NAMALWA (cell line): ENCODE results near the gene KIF13A.
"Not testable (repeated sequence)": the region's sequence is repeated elsewhere in the genome, so short reads cannot be mapped to it uniquely, and the experiment has no call there.

ENCODE experiments used
- DNase-seq: peaks from one replicate; pipeline ENCODE4 v3.0.0-alpha.2; 2015; ENCODE audit warnings: low spot score

The KIF13A gene

DNA sequence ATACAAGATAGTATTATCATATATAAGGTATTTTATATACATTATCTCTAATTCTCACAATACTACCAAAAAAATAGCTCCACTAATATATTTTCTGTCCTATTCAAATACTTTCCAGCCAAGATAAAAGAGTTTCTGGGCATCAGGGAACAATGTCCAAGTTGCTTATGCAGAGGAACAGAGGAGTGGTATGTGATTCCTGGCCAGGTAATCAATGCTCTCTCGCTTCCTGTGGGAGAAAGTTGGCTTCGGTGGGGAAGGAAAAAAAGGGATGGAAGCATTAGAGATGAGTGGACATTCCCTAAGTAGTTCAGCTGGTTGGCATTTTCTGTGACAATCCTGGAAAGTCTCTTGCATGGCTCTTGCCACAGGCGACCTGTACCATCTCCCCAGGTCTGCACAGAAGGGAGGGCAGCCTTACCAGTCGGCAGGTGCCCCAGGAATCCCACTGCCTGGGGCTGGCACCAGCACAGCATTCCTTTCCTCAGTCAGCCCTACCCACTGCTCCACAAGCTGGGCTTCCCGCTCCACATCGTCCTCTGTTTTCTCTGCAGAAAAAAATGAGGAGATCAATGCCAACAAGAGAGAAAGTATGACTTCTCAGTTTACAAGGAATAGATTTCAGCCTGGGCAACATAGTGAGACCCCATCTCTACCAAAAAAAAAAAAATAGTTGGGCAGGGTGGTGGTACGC is 202.2 kb downstream of the KIF13A start:
- no peak for DNase-seq

DNA sequence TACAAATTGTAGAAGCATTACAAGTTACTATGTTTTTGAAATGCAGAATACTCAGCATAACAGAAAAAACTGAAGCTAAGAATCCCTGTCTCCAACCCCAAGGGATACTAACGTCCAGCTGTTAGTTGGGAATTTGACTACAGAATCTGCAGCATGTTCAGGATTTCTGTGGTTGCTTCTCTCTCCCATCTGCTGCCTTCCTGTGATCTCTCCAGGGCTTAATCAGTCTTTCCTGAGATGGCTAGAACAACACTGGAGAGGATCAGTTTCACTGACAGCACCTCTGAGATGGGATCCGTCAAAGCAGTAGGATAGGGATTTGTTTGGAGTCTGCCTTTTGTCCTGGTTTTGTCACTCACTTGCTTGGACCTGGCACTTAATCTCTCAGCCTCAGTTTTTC is 207.4 kb downstream of the KIF13A start:
- no peak for DNase-seq

DNA sequence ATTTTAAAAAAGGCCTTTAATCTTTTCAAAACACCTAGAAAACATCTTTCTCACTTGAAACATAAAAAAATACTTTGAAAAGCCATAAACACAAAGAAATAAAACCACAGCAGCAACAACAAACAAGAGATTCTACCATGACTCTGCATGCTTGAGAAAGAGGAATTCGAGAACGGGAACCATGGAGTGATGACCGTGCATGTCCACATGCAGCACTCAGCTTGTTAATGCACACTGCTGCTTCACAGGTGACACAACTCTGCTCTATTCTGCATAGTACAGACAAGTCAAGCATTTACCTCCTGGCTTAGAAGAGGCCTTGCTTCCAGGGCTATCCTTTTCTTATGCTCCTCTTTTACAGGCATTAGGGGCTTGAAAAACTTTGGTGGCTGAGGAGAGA is 215.8 kb downstream of the KIF13A start:
- no peak for DNase-seq

DNA sequence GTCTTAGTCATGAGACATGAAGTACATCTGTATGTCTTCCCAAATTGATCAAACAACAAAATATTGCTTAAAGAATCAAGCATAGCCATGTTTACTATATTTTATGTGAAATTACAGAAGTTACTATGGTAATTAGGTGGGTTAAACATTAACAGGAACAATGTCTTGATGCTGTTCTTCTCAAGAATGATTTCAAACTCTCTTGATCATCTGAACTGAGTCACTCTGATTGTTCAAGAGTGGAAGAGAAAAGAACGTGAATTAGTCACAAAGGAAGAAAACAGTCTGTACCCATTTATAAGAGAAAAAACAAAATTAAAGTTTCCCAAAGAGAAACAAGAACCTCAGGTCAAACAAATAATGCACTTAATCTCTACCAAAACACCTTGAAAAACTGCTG is 218.6 kb downstream of the KIF13A start:
- DNase-seq = no peak

DNA sequence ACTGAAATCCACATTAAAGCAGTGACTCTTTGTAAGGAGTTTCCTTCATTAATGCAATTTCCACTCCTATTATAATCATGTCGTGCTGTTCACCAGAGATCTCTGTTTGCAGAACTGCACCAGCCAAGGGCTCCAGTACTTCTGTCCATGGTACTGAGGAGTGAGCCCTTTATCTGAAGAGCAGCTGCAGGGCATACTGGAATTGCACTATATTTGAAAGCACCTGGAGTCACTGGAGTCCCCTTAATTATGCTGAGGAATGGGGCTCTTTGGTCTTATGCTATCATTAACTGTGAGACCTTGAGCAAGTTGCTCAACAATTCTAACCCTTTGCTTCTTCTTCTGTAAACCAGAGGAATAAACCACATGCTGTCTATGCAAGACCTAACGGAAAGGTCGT is 219.0 kb downstream of the KIF13A start:
- peak; percentile 17 for DNase-seq

DNA sequence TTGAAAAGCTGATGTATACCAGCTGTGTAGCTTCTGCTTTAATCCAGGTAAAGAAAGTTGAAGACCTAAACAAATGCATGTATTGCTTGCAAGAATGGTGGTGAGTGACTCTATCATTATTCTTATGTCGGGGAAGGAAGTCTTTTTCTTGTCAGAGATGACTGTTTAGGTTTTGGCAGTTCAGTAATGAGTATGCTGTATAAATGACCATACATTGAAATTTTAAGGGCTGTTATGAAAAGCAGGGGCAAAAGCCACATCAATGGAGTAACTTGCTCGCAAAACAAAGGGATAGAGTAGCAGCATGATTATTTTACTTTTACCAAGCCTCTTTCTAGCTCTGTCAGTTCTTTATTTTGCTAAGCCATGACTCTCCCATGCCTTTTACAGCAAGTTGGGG is 224.8 kb downstream of the KIF13A start:
- DNase-seq = no peak

DNA sequence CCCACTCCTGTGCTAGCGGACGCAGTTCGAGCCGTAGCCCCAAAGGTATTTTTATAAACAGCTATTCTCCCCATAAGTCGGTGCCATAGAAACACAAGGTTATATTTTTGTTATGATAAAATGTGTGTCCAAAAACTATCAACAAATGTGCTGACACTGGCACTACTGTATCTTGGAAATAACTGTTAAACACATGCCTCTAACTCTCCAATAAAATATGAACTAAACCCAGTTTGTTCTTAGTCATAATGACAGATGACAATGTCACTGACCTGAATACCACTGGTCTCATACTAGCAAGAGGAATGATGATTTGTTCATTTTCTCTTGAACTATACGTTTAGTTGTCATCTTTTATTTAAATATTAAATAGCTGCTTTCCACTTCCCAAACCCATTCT is 229.3 kb downstream of the KIF13A start:
- DNase-seq = no peak

DNA sequence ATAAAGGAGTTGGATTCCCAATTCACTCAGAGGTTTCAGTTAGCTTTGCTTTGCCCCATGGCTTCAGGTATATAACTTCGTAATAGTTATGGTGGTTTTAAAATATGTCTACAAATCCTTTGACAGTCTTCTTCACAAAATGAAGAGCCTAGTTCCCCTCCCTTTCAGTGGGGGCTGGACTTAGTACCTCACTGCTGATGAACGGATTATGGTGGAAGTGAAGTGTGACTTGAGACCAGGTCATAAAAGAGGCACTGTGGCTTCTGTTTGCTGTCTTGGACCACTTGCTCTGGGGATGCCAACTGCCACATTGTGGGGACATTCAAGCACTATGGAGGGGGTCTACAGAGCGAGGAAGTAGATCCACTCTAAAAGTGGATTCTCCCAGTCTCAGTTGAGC is 233.2 kb downstream of the KIF13A start:
- no peak for DNase-seq

DNA sequence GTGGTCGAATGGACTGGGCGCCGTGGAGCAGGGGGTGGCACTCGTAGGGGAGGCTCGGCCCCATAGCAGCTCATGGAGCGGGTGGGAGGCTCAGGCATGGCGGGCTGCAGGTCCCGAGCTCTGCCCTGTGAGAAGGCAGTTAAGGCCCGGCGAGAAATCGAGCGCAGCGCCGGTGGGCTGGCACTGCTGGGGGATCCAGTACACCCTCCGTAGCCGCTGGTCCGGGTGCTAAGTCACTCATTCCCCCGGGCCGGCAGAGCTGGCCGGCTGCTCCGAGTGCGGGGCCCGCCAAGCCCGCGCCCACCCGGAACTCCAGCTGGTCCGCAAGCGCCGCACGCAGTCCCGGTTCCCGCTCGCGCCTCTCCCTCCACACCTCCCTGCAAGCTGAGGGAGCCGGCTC is 242.1 kb downstream of the KIF13A start:
- DNase-seq = not testable (repeated sequence)

DNA sequence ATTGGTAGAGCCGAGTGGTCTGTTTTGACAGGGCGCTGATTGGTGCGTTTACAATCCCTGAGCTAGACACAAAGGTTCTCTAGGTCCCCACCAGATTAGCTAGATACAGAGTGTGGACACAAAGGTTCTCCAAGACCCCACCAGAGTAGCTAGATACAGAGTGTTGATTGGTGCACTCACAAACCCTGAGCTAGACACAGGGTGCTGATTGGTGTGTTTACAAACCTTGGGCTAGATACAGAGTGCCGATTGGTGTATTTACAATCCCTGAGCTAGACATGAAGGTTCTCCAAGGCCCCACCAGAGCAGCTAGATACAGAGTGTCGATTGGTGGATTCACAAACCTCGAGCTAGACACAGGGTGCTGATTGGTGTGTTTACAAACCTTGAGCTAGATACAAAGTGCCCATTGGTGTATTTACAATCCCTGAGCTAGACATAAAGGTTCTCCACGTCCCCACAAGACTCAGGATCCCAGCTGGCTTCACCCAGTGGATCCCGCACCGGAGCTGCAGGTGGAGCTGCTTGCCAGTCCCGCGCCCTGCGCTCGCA is 242.6 kb downstream of the KIF13A start:
- not testable (repeated sequence) for DNase-seq

DNA sequence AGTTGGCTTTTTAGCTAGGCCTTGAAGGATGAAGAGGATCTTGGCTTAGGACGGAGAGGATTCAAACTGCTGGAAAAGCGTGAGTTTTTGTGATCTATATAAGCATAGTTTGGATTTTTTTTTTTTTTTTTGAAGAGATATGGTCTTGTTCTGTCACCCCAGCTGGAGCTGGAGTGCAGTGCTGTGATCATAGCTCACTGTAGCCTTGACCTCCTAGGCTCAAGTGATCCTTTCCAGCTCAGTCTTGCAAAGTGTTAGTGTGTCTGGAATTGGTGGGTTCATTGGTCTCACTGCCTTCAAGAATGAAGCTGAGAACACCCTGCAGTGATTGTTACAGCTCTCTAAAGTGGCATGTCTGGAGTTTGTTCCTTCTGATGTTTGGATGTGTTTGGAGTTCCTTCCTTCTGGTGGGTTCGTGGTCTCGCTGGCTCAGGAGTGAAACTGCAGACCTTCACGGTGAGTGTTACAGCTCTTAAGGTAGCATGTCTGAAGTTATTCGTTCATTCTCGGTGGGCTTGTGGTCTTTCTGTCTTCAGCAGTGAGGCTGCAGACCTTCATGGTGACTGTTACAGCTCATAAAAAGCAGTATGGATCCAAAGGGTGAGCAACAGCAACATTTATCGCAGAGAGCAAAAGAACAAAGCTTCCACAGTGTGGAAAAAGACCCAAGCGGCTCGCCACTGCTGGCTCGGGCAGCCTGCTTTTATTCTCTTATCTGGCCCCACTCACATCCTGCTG is 243.2 kb downstream of the KIF13A start:
- peak; percentile 29 for DNase-seq

DNA sequence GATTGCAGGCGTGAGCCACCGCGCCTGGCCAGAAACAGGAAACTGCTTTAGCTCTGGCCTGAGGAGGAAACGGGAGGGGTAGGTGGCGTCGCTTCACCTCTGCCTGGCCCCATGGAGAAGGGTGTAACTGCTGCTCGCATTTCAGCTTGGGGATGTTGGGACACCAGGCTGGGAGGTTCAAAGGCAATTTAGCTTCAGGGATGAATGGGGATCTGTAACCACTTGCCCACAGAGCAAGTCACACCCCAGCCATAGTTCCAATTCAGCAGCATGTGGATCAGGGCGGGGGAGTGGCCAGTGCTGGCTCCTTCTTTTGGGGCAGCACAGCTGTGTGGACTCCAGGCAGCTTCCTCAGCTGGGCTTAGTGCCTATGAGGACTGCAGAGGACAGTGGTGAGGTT is 245.9 kb downstream of the KIF13A start:
- no peak for DNase-seq

DNA sequence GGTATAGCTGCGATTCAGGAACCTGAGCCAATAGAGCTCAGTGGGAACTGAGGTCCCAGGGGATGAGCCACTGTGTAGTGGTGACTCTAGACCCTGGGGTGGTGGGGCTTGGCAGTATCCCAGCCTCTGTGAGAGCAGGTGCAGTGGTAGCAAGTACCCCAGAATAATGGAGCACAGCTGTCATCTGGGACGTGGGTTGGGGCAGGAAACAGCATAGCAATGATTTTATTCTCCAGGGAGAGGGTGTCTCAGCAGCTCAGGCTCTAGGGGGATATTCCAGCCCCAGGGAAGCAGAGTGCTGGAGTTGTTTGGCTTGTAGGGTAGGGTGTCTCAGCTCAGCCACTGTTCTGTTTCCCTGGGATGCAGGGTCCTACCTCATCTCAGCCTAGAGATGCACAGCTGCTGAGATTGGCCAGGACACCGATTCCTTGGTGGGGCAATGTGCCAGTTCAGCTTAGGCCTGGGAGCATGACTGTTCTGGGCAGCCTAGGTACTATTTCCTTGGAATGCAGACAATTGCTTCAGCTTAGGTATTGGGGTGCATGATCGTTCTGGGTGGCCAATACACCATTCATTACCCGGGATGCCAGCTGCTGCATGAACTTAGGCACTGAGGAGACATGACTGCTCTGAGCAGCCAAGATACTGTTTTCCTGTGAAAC is 246.7 kb downstream of the KIF13A start:
- DNase-seq = peak; percentile 19

DNA sequence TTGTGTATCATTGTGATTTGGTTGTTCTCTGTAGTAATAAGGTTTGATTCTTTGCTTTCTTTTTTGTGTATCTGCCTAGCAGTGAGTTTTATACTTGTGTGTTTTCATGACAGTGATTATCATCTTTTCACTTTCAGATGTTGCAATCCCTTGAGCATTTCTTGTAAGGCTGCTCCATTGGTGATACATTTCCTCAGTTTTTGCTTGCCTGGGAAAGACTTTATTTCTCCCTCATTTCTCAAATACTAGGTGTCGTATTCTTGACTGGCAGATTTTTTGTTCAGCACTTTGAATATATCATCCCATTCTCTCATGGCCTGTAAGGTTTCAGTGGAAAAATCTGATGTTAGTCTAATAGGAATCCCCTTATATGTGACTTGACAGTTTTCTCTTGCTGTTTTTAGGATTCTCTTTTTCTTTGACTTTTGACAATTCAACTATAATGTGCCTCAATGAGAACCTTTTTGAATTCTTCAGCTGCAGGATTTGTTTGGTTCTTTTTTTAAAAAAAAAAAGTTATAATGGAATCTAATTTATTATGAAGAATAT is 249.7 kb downstream of the KIF13A start:
- DNase-seq = no peak

DNA sequence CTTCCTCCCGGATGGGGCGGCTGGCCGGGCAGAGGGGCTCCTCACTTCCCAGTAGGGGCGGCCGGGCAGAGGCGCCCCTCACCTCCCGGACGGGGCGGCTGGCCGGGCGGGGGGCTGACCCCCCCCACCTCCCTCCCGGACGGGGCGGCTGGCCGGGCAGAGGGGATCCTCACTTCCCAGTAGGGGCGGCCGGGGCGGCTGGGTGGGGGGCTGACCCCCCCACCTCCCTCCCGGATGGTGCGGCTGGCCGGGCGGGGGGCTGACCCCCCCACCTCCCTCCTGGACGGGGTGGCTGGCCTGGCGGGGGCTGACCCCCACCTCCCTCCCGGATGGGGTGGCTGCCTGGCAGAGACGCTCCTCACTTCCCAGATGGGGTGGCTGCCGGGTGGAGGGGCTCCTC is 252.1 kb downstream of the KIF13A start:
- DNase-seq = not testable (repeated sequence)

DNA sequence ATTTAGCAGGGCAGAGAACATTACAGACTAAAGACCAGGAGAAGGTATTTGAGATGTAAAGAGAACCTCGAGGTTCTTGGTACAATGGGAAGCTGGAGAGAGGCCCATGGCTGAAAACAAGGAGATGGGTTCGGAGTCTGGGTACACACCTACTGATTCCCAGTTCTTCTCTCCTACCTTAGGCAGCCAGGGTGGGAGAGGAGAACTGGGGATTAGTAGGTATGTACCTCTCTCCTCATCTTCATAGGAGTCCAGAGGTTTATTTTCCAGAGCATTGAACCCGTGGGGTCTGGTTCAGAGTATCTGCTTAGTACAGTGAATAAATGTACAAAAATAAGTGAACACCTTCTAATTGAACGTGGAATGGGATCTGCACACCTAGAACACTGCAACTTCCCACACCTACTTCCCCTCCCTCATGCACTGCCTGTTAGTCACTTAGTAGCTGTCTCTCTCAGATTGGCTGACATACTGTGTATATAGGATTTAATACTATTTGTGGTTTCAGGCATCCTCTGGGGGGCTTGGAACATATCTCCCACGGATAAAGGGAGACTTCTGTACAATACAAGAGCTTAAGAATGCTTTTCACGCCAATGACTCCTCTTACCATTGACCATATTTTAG is 257.2 kb downstream of the KIF13A start:
- no peak for DNase-seq

DNA sequence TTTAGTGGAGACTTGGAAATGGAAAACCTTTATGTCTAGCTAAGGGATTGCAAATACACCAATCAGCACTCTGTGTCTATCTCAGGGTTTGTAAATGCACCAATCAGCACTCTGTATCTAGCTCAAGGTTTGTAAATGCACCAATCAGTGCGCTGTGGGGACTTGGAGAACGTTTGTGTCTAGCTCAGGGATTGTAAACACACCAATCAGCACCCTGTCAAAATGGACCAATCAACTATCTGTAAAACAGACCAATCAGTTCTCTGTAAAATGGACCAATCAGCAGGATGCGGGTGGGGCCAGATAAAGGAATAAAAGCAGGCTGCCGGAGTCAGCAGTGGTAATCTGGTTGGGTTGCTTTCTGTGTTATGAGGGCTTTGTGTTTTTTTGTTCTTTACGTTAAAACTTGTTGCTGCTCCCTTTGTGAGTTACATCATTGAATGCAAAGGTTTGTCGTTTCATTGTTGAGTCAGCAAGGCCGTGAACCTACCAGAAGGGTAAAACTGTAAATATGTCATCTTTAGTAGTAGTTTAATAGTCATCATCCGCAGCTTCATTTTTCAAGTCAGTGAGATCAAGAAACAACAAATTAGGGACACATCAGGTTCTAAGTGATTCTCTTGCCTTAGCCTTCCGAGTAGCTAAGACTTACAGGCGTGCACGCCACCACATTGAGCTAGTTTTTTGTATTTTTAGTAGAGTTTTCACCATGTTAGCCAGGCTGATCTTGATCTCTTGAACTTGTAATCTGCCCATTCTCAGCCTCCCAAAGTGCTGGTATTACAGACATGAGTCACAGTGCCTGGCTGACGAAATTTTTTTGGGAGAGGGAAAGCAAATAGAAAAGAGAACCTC is 258.0 kb downstream of the KIF13A start:
- DNase-seq = no peak

DNA sequence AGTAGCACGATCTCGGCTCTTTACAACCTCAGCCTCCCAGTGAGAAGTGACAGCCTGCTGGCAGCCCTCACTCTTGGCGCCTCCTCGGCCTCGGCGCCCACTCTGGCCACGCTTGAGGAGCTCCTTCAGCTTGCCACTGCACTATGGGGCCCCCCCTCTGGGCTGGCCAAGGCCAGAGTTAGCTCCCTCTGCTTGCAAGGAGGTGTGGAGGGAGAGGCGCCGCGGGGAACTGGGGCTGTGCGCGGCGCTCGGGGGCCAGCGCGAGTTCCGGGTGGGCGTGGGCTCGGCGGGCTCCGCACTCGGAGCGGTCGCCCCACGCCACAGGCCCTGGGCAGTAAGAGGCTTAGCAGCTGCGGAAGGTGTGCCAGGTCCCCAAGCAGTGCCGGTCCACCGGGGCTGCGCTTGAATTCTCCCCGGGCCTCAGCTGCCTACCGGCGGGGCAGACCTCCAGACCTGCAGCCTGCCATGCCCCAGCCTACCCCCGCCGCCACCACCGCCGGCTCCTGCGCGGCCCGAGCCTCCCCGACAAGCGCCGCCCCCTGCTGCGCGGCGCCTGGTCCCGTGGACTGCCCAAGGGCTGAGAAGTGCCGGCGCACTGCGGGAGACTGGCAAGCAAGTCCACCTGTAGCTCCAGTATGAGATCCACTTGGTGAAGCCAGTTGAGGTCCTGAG is 258.7 kb downstream of the KIF13A start:
- no peak for DNase-seq

DNA sequence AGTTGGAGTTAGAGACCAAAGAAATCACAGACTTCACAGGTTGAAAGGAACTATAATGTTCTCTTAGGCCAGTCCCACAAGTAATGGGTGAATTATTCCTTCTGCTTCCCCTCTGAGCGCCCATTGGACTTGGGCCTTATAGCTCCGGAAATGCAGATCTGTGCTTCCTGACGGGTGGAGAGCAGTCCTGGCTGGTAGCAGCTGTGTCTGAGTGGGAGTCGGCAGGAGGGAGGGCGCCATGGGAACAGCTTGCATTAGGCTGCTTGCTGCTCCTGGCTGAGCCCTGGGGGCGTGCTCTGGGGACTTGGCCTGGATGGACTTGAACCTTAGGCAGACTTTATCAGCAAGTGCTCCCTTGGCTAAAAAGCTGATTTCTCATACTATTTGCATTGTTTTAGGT is 262.4 kb downstream of the KIF13A start:
- no peak for DNase-seq

DNA sequence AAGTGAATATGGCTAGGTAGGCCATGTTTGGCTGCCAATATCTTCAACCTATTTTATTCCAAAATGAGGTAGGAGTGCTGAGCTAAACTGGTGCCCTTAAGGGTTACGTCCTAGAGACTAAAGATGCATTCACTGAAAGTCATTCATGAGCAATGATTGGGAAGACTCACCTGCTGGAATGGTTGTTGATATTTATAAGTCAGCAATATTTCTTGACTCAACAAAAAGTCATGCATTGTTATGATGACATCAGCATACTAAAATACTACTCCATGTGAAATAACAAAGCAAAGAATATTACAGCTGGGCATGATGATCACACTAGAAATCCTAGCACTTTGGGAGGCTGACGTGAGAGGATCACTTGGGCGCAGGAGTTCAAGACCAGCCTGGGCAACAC is 263.1 kb downstream of the KIF13A start:
- DNase-seq = no peak

DNA sequence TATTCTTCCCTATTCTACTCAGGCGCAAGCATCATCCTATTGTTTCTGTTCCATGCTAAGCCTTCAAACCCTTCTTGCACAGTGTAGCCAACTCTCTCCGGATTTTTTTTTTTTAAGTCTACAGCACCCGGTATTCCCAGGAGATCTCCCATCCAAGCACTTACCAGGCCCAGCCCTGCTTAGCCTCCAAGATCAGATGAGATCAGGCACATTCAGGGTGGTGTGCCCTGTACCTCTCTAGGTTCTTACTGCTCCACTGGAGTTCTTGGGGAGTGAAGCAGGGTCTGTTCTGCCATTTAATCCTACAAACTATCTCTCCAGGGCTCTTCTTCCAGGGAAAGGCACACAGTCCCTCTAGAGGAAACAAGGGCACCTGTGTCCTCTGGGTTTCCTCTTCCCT is 265.8 kb downstream of the KIF13A start:
- DNase-seq = no peak
